ENCODE measurements around the gene CDKN2D. TPM values are rescaled to one million over a fixed set of nuclear protein-coding genes. Genes with fewer than 3 reads are reported as not detected.
A peak's percentile ranks its signal among the peaks of the same experiment; 100 is the strongest.

The CDKN2D gene
- total RNA-seq, 4 donors from 2014 or later, result 11.2 to 30.0 (median 18.3) TPM

GRCh38 chr19:10517760-10518443, 50.9 kb downstream of the CDKN2D start:
- Histone ChIP-seq H3K9me3 (no peaks in the 10 kb centered on the region), H3K36me3 (no peaks in the 10 kb centered on the region), H3K27me3 (peaks cover 3 to 94% (median 64%) of the 10 kb centered on the region in 4 donors), H3K4me1 (peaks cover 20 to 35% (median 31%) of the 10 kb centered on the region in 4 donors), H3K4me3 (peak overlapping the region; percentile 31 to 50 (median 34)), H3K27ac (replicated peaks in 1 of 4) (no peak overlapping the region)
- TF ChIP-seq CTCF (IDR thresholded peaks at IDR 0.05) (no peak), POLR2AphosphoS5 (IDR thresholded peaks at IDR 0.05) (no peak), EP300 (IDR thresholded peaks at IDR 0.05) (no peak), POLR2A (IDR thresholded peaks at IDR 0.05; ENCODE audit: low read depth) (no peak)
- 3% methylated on average over 11 of the region's 27 CpGs for WGBS
- no peak for DNase-seq (ENCODE audit: extremely low spot score)
- intact Hi-C loops (cut with DNase I), result no loop called here

- Histone ChIP-seq H3K9me3 (no peaks in the 10 kb centered on the region), H3K36me3 (no peaks in the 10 kb centered on the region), H3K27me3 (peaks cover 3 to 99% (median 65%) of the 10 kb centered on the region in 4 donors), H3K4me1 (peaks cover 20 to 35% (median 31%) of the 10 kb centered on the region in 4 donors), H3K4me3 (peak within 1 kb of the TSS; percentile 31 to 50 (median 34)), H3K27ac (replicated peaks in 1 of 4) (no peak within 1 kb of the TSS)
- TF ChIP-seq POLR2A (IDR thresholded peaks at IDR 0.05; ENCODE audit: low read depth) (no peak), POLR2AphosphoS5 (IDR thresholded peaks at IDR 0.05) (no peak), EP300 (IDR thresholded peaks at IDR 0.05) (no peak), CTCF (IDR thresholded peaks at IDR 0.05) (no peak)
- DNase-seq (ENCODE audit: extremely low spot score), result no peak
- intact Hi-C loops (cut with DNase I), result no loop called here
- WGBS, result 3% methylated on average over 8 of the region's 39 CpGs
Observed at GRCh38 chr19:10517361-10517759, 51.4 kb downstream of the CDKN2D start, which contains the start of gene S1PR5. TSS of gene S1PR5 (minus strand) at chr19:10517447. CDS start at chr19:10515011, 2,436 bp downstream.

GRCh38 chr19:10516671-10517286, 52.0 kb downstream of the CDKN2D start:
- Histone ChIP-seq H3K4me3 (peak overlapping the region; percentile 31 to 50 (median 34)), H3K36me3 (no peaks in the 10 kb centered on the region), H3K9me3 (no peaks in the 10 kb centered on the region), H3K27me3 (peaks cover 3 to 100% (median 65%) of the 10 kb centered on the region in 4 donors), H3K4me1 (peaks cover 20 to 35% (median 31%) of the 10 kb centered on the region in 4 donors), H3K27ac (replicated peaks in 1 of 4) (no peak overlapping the region)
- intact Hi-C loops (cut with DNase I), result no loop called here
- DNase-seq (ENCODE audit: extremely low spot score), result no peak
- no peak for TF ChIP-seq EP300 (IDR thresholded peaks at IDR 0.05)
- TF ChIP-seq POLR2A (IDR thresholded peaks at IDR 0.05; ENCODE audit: low read depth), result no peak
- TF ChIP-seq POLR2AphosphoS5 (IDR thresholded peaks at IDR 0.05), result no peak
- no peak for TF ChIP-seq CTCF (IDR thresholded peaks at IDR 0.05)
- 63% methylated on average over 6 of the region's 10 CpGs for WGBS

Small RNA genes within 50 kb of the gene (small RNA-seq; reads per million reads assigned to genes)
- gene MIR1238, result 0 reads per million in 3 donors
- gene RNU7-140P, result 0 reads per million in 3 donors

Other genes with a start within 250 kb of the CDKN2D start
- 10 to 100 TPM; 23.7 to 42.2 (median 30.2) TPM for gene RAVER1, start 235.4 kb downstream of the CDKN2D start, total RNA-seq
- 10 to 100 TPM in 1 of 4 donors, 1 to 10 TPM in 3; 2.9 to 10.9 (median 5.2) TPM for gene ICAM3, start 229.4 kb downstream of the CDKN2D start, total RNA-seq
- 10 to 100 TPM; 50.5 to 71.6 (median 65.9) TPM for gene TYK2, start 188.4 kb downstream of the CDKN2D start, total RNA-seq
- gene CDC37, start 165.4 kb downstream of the CDKN2D start, total RNA-seq, result 100 to 1,000 TPM; 131 to 176 (median 160) TPM
- 10 to 100 TPM; 11.6 to 24.5 (median 14.1) TPM for gene PDE4A, start 148.4 kb downstream of the CDKN2D start, total RNA-seq
- gene KEAP1, start 65.6 kb downstream of the CDKN2D start, total RNA-seq, result 10 to 100 TPM; 51.9 to 94.5 (median 80.6) TPM
- gene S1PR5, start 51.5 kb downstream of the CDKN2D start, total RNA-seq, result not detected
- gene ATG4D, start 25.1 kb downstream of the CDKN2D start, total RNA-seq, result 10 to 100 TPM; 18.2 to 44.1 (median 29.7) TPM
- gene KRI1, start 3.0 kb downstream of the CDKN2D start, total RNA-seq, result 10 to 100 TPM; 13.7 to 23.9 (median 16.0) TPM
- not detected for gene AP1M2, start 18.3 kb upstream of the CDKN2D start, total RNA-seq
- 10 to 100 TPM; 26.2 to 71.2 (median 46.1) TPM for gene SLC44A2, start 56.6 kb upstream of the CDKN2D start, total RNA-seq
- 100 to 1,000 TPM in 3 of 4 donors, 10 to 100 TPM in 1; 79.2 to 127 (median 102) TPM for gene ILF3, start 85.4 kb upstream of the CDKN2D start, total RNA-seq
- gene QTRT1, start 132.5 kb upstream of the CDKN2D start, total RNA-seq, result 10 to 100 TPM; 19.9 to 34.9 (median 25.4) TPM
- 100 to 1,000 TPM in 1 of 4 donors, 10 to 100 TPM in 3; 73.6 to 115 (median 93.7) TPM for gene DNM2, start 149.1 kb upstream of the CDKN2D start, total RNA-seq